ENCODE data around the gene UPK2.

UPK2 gene

DNA sequence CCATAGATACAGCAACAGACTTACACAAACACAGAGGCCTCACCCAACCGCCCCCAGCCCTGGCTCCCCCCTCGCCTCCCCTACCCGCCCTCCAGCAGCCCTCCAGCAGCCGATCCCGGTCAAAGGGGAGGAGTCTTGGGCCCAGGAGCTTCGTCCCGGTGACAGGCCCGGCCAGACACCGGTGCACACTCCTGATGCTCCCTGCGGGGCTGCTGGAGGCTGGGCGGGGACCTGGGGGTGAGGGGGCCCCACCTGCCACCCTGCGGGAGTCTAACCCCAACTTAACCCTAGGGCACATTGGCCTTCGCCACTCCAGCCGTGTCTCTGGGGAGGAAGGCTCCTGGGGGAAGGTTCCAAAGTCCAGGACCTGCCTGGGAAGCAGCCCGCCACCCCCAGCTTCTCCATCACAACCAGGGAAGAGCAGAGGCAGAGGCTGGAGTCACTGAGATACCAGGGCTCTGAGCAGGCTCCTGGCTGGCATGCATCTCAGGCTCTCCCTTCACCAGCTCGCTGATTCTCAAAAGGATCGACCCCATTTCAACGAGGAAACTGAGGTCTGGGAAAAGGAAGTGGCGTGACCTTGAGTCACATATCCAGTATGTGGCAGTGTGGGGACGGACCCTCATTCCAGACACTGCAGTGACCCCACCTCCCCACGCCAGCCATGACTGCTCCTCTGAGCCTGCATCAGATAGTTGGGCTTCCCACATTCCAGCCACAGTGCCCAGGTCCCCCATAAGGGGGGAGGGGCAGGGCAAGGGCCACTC lies 44.8 kb upstream of the UPK2 start:
- TF ChIP-seq GABPA (IDR thresholded peaks at IDR 0.05; ENCODE audit: low read depth), result no peak
- H3K4me3 ChIP-seq (replicated peaks; ENCODE audit: insufficient read depth, low read length), result no peak overlapping the region
- H3K27me3 ChIP-seq (ENCODE audit: insufficient read depth, poor library complexity, severe bottlenecking), result no peaks in the 10 kb centered on the region
- DNase-seq (ENCODE audit: low read depth in 1 of 2, low spot score in 1 of 2), result no peak
- H3K27ac ChIP-seq (replicated peaks), result no peak overlapping the region

DNA sequence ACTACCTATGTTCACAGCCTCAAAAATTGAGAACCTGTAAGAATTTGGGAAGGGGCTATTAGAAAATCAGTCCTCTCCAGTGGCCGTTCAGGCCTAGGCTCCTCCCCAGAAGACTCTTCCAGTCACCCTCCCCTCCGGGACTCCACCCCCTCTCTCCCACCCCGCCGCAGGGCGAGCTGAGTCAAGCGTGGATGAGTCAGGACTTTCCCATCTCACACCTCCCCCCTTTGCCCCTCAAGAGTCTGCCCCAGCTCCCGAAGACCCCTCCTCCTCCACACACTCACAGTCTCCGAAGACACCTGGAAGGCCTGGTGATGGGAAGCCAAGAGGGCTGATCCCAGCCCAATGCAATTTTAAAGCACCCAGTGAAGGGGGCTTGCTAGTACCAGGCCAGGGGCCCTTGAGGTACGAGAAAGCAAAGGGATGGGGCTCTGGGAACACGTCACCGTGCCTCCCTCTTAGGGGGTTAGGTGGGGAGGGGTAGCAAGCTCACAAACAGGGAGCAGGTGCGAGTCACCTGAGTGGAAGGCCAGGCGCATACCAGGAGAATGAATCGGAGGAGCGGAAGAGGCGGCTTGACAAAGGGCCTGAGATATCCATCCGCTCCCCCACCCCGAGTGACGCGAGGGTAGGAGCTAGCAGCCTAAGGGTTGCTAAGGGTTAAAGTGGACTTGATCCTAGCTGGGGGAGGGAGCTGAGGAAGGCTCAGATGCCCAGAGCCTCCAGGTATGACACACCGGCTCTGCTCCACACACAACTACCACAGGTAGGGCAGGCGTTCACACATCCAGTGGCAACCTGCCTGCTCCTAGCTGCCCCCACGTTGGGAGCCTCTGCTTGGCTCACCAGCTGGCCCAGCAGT lies 44.0 kb upstream of the UPK2 start:
- TF ChIP-seq GABPA (IDR thresholded peaks at IDR 0.05; ENCODE audit: low read depth), result no peak
- TF ChIP-seq, protein P1, sequence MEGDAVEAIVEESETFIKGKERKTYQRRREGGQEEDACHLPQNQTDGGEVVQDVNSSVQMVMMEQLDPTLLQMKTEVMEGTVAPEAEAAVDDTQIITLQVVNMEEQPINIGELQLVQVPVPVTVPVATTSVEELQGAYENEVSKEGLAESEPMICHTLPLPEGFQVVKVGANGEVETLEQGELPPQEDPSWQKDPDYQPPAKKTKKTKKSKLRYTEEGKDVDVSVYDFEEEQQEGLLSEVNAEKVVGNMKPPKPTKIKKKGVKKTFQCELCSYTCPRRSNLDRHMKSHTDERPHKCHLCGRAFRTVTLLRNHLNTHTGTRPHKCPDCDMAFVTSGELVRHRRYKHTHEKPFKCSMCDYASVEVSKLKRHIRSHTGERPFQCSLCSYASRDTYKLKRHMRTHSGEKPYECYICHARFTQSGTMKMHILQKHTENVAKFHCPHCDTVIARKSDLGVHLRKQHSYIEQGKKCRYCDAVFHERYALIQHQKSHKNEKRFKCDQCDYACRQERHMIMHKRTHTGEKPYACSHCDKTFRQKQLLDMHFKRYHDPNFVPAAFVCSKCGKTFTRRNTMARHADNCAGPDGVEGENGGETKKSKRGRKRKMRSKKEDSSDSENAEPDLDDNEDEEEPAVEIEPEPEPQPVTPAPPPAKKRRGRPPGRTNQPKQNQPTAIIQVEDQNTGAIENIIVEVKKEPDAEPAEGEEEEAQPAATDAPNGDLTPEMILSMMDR (IDR thresholded peaks at IDR 0.05; ENCODE audit: insufficient read depth, low read length), result no peak
- no peak for TF ChIP-seq SPI1 (IDR thresholded peaks at IDR 0.05; ENCODE audit: borderline replicate concordance, low read depth)
- no peak for TF ChIP-seq POLR2AphosphoS5 (IDR thresholded peaks at IDR 0.05; ENCODE audit: low read depth)
- TF ChIP-seq, protein P2, sequence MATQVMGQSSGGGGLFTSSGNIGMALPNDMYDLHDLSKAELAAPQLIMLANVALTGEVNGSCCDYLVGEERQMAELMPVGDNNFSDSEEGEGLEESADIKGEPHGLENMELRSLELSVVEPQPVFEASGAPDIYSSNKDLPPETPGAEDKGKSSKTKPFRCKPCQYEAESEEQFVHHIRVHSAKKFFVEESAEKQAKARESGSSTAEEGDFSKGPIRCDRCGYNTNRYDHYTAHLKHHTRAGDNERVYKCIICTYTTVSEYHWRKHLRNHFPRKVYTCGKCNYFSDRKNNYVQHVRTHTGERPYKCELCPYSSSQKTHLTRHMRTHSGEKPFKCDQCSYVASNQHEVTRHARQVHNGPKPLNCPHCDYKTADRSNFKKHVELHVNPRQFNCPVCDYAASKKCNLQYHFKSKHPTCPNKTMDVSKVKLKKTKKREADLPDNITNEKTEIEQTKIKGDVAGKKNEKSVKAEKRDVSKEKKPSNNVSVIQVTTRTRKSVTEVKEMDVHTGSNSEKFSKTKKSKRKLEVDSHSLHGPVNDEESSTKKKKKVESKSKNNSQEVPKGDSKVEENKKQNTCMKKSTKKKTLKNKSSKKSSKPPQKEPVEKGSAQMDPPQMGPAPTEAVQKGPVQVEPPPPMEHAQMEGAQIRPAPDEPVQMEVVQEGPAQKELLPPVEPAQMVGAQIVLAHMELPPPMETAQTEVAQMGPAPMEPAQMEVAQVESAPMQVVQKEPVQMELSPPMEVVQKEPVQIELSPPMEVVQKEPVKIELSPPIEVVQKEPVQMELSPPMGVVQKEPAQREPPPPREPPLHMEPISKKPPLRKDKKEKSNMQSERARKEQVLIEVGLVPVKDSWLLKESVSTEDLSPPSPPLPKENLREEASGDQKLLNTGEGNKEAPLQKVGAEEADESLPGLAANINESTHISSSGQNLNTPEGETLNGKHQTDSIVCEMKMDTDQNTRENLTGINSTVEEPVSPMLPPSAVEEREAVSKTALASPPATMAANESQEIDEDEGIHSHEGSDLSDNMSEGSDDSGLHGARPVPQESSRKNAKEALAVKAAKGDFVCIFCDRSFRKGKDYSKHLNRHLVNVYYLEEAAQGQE (IDR thresholded peaks at IDR 0.05; ENCODE audit: insufficient replicate concordance, low read depth), result no peak
- DNase-seq (ENCODE audit: low read depth in 1 of 2, low spot score in 1 of 2), result no peak
- Histone ChIP-seq H3K4me3 (replicated peaks; ENCODE audit: insufficient read depth, low read length) (no peak overlapping the region), H3K27ac (replicated peaks) (no peak overlapping the region), H3K27me3 (ENCODE audit: insufficient read depth, poor library complexity, severe bottlenecking) (no peaks in the 10 kb centered on the region)

DNA sequence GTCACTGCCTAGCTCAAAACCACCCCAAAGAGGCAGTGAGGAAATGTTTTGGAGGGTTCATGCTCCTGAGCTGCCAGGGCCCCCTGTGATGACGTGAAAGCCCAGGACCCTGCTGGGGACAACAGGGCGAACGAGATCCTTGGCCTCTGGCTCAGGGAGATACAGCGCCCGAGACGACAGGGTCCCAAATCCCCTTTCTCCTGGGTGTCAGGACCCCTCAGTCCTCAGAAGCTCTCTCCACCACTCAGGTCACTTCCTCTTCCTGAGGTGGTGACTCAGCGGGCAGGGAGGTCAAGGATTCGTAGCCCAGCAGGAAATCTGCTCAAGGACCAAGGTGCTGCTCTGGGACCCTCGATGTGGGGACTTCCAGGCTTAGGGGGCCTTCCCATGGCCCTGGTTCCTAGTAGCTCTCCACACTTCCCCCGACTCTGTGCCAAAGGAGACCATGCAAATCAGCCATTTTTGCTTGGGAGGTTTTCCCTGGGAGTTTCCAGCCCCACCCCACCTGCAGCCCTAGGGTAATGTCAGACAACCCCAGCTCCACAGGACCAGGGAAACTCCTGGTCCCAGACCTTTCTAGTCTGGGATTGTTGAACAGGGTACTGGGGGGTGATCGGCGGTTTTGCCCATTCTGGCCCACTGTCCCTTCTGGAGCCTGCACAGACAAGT lies 43.2 kb upstream of the UPK2 start:
- no peaks in the 10 kb centered on the region for H3K27me3 ChIP-seq (ENCODE audit: insufficient read depth, poor library complexity, severe bottlenecking)
- TF ChIP-seq, protein P2 (IDR thresholded peaks at IDR 0.05; ENCODE audit: insufficient replicate concordance, low read depth), result no peak
- TF ChIP-seq SPI1 (IDR thresholded peaks at IDR 0.05; ENCODE audit: borderline replicate concordance, low read depth), result peak; percentile 52; the same call in 1 of the 2 replicates
- DNase-seq (ENCODE audit: low read depth in 1 of 2, low spot score in 1 of 2), result no peak
- H3K27ac ChIP-seq (replicated peaks), result no peak overlapping the region
- H3K4me3 ChIP-seq (replicated peaks; ENCODE audit: insufficient read depth, low read length), result no peak overlapping the region

DNA sequence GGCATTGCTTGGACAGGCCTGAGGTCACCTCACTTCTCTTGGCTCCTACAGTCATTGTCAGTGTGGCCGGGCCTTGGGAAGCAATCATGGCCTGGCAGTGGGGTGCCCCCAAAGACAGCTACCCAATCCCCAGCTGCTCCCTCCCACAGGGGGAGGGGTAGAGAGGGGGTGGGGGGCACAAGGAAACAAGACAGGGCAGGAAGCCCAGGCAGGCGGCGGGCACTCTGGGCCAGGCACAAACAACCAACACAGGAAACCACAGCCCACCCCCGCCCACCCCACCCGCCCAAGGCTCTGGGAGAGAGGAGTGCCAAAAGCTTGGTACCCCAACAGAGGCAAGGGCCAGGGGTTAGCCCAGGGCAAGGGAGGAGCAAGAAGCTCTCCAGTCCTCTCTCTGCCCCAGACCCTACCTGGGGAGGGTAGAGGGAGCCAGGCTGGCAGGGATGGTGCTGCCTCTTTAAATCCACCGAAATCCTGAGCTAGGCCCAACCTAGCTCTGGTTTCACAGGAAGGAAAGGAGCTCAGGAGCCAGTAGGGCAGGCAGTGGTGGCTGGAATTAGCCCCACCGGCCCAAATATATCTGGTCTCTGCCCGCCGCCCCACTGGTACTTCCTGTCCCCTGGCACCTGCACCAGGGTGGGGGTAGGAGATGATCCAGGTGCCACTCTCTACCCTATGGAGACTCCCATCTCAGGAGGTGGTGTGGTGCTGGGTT lies 42.5 kb upstream of the UPK2 start:
- no peak for TF ChIP-seq GABPA (IDR thresholded peaks at IDR 0.05; ENCODE audit: low read depth)
- TF ChIP-seq POLR2AphosphoS5 (IDR thresholded peaks at IDR 0.05; ENCODE audit: low read depth), result no peak
- TF ChIP-seq, protein P2 (IDR thresholded peaks at IDR 0.05; ENCODE audit: insufficient replicate concordance, low read depth), result no peak
- Histone ChIP-seq H3K27me3 (ENCODE audit: insufficient read depth, poor library complexity, severe bottlenecking) (no peaks in the 10 kb centered on the region), H3K27ac (replicated peaks) (no peak overlapping the region), H3K4me3 (replicated peaks; ENCODE audit: insufficient read depth, low read length) (no peak overlapping the region)
- DNase-seq (ENCODE audit: low read depth in 1 of 2, low spot score in 1 of 2), result no peak

All from HL-60 (cell line).